HL-60 (cell line): ENCODE results near the gene CHST11.

Experiments used
- DNase-seq, 2 experiments: peaks; one replicate each; pipeline ENCODE4 v3.0.0-alpha.2; 2010 to 2020; ENCODE audit warnings: low read depth in 1 of 2, low spot score in 1 of 2
- H3K27ac ChIP-seq: fragments of 250-450 bp; sonication (Bioruptor Pico); replicated peaks from 2 replicates; pipeline ENCODE4 v1.5.1; 2020; ENCODE audit warnings: mild to moderate bottlenecking, moderate library complexity
- H3K27me3 ChIP-seq: fragments of 250-450 bp; sonication (Bioruptor Pico); 2 replicates; pipeline ENCODE4 v1.5.1; 2021; ENCODE audit warnings: mild to moderate bottlenecking, moderate library complexity; ENCODE audit not compliant: insufficient read depth, poor library complexity, severe bottlenecking
- H3K4me3 ChIP-seq: replicated peaks from 2 replicates; pipeline ENCODE4 v1.5.1; 2011; ENCODE audit warnings: mild to moderate bottlenecking, control low read depth, low read length; ENCODE audit not compliant: insufficient read depth
- CTCF ChIP-seq: IDR thresholded peaks from one replicate; pipeline ENCODE4 v1.5.1; 2011; ENCODE audit warnings: low read length, control low read depth, inconsistent platforms; ENCODE audit not compliant: insufficient read depth
- GABPA ChIP-seq: IDR thresholded peaks from 2 replicates; pipeline ENCODE4 v1.6.1; 2012; ENCODE audit warnings: low read depth
- POLR2AphosphoS5 ChIP-seq: IDR thresholded peaks from 2 replicates; pipeline ENCODE4 v1.6.1; 2012; ENCODE audit warnings: low read depth
- SPI1 ChIP-seq: IDR thresholded peaks from 2 replicates; pipeline ENCODE4 v1.6.1; 2012; ENCODE audit warnings: low read depth, mild to moderate bottlenecking, borderline replicate concordance
- TF ChIP-seq, protein P1 (sequence below): IDR thresholded peaks from 2 replicates; pipeline ENCODE4 v1.6.1; 2012; ENCODE audit warnings: low read depth; ENCODE audit not compliant: insufficient replicate concordance

The CHST11 gene

DNA sequence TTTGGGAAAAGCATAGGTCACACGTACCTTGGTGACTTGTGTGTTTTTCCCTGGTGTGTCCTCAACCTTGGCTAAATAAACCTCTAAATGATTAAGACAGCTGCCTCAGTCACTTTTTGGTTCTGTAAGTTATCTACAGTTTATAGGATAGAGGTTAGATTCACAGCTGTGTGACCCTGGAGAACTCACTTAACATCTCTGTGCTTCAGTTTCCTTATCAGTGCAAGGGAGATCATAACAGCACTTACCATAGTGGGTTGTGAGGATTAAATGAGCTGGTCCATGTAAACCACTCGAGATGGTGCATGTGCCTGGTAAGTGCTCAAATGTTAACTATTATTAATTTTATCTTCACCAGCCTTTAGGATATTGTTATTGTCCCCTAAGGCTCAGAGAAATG, 35.4 kb upstream of the CHST11 start:
- Histone ChIP-seq H3K4me3 (no peak overlapping the region), H3K27ac (no peak overlapping the region), H3K27me3 (no peaks in the 10 kb centered on the region)
- no peak for TF ChIP-seq POLR2AphosphoS5
- TF ChIP-seq, protein P1, sequence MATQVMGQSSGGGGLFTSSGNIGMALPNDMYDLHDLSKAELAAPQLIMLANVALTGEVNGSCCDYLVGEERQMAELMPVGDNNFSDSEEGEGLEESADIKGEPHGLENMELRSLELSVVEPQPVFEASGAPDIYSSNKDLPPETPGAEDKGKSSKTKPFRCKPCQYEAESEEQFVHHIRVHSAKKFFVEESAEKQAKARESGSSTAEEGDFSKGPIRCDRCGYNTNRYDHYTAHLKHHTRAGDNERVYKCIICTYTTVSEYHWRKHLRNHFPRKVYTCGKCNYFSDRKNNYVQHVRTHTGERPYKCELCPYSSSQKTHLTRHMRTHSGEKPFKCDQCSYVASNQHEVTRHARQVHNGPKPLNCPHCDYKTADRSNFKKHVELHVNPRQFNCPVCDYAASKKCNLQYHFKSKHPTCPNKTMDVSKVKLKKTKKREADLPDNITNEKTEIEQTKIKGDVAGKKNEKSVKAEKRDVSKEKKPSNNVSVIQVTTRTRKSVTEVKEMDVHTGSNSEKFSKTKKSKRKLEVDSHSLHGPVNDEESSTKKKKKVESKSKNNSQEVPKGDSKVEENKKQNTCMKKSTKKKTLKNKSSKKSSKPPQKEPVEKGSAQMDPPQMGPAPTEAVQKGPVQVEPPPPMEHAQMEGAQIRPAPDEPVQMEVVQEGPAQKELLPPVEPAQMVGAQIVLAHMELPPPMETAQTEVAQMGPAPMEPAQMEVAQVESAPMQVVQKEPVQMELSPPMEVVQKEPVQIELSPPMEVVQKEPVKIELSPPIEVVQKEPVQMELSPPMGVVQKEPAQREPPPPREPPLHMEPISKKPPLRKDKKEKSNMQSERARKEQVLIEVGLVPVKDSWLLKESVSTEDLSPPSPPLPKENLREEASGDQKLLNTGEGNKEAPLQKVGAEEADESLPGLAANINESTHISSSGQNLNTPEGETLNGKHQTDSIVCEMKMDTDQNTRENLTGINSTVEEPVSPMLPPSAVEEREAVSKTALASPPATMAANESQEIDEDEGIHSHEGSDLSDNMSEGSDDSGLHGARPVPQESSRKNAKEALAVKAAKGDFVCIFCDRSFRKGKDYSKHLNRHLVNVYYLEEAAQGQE: no peak
- no peak for TF ChIP-seq CTCF
- TF ChIP-seq SPI1: no peak
- TF ChIP-seq GABPA: no peak
- DNase-seq: no peak

GRCh38 chr12:104422441-104422840, 34.3 kb upstream of the CHST11 start:
- no peaks in the 10 kb centered on the region for H3K27me3 ChIP-seq
- H3K27ac ChIP-seq: no peak overlapping the region
- H3K4me3 ChIP-seq: no peak overlapping the region
- TF ChIP-seq GABPA: no peak
- no peak for TF ChIP-seq POLR2AphosphoS5
- TF ChIP-seq, protein P1: no peak
- TF ChIP-seq CTCF: no peak
- no peak for TF ChIP-seq SPI1
- no peak for DNase-seq

DNA sequence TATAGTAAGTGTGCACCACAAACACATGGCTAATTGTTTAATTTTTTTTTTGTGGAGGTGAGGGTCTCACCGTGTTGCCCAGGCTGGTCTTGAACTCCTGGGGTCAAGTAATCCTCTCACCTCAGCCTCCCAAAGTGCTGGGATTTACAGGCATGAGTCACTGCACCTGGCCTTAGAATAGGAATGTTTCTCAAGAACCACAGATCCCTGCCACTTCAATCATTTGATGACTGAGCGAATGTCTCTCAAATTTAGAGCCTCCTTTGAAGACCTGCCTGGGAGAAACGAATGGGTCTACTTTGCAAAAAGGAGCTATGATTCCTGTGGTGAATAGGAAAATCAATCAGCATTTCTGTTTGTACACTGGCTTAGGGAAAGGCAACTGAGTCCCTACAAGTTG, 33.5 kb upstream of the CHST11 start:
- Histone ChIP-seq H3K4me3 (no peak overlapping the region), H3K27me3 (no peaks in the 10 kb centered on the region), H3K27ac (no peak overlapping the region)
- DNase-seq: no peak
- TF ChIP-seq POLR2AphosphoS5 (no peak), CTCF (no peak), GABPA (no peak), SPI1 (no peak)
- TF ChIP-seq, protein P1: no peak
